Jurkat, Clone E6-1 (cell line): ENCODE data around the gene RFTN1.

Source experiments
- DNase-seq: peaks from one replicate; pipeline ENCODE4 v3.0.0-alpha.2; 2011; ENCODE audit warnings: low read depth, low spot score
- H3K4me3 ChIP-seq: 2 replicates; pipeline ENCODE4 v1.5.1; 2011; ENCODE audit warnings: mild to moderate bottlenecking, low read length, control low read depth, moderate library complexity

Gene RFTN1

DNA sequence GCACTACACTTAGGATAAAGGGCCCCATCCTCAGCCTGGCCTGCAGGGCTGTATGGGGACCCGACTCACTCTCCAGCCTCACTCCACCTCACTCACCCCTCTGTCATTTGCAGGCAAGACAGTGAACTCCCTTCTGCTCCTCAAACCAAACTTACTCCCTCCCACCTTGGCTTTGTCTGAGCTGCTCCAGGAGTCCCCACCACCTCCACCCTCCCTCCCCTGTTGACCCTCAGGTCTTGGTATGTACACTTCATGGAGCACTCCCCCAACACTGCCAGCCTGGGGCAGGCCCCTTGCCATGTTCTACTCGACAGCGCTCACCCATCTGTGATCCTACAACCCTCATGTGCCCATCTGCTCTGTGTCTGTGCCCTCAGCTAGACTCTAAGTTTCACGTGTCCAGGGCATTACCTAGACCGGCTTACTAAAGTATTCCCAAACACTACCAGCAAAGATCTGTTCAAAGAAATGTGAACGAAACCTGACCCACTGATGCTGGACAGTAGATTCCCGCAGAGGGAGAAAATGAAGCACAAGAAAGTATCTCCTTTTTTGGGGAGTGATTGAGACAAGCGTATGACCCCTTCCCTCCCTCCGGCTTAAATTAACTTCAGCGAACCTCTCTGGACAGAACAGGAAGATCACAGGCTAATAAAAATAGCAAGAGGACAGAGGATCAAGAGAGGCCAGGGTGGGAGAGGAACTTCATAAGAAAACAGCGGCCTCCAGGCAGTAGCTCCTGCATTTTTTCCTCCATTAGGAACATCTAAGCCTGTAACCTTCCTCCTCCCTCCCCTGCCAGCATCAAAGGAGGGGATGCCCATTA is 113.2 kb downstream of the RFTN1 start:
- H3K4me3 ChIP-seq, result no peak overlapping the region
- DNase-seq, result no peak

DNA sequence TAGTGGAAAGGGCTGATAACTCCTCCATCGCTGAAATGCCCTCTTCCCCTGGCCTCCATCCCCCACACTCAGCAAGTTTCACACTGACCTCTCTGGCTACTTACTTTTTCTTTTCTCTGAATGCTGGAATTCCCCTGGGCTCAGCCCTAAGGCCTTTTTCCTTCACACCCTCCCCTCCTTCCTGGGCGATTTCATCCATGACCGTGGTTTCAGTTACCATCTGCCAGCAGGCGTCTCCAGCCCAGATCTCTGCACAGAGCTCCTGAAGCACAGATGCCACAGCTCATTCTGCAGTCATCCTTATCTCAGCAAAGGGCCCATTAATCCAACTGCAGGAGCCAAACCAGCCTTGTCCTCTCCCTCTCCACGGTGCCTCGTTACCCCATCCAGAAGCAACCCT is 114.0 kb downstream of the RFTN1 start:
- H3K4me3 ChIP-seq, result no peak overlapping the region
- no peak for DNase-seq

DNA sequence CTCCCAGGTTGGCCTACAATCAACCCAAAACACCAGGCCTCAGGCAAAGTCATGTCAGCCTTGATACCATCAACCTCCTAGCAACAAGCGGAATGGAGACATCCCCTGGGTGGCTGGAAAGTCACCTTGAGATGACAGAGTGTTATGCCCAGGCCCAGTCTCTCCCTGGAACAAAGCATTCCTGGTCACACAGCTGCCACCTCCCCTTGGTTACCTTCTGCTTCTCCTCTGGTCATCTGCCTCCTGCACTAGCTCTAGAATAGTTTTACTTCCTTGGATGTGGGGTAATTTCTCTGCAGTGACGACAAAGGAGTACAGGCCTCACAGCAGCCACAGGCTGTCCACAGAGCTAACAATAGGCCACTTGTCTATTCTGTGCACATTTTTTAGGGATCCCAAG is 114.9 kb downstream of the RFTN1 start:
- H3K4me3 ChIP-seq, result no peak overlapping the region
- DNase-seq, result no peak

DNA sequence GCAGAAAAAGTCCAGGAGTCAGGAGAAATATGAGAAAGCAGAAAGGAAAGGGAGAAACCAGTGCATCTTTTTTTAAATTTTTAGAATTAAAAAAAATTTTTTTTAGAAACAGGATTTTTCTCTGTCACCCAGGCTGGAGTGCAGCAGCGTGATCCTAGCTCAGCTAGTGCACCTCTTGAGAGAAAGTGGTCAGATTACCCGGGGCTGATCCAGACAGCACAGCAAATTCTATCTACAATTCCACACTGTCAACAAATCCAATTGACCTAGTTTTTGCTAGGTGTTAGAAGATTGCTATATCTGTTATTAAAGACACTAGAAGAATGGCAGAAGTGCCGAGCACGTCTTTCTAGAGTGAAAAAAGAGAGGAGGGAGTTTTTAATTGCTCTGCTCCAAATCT is 117.3 kb downstream of the RFTN1 start:
- DNase-seq, result no peak
- no peak overlapping the region for H3K4me3 ChIP-seq

DNA sequence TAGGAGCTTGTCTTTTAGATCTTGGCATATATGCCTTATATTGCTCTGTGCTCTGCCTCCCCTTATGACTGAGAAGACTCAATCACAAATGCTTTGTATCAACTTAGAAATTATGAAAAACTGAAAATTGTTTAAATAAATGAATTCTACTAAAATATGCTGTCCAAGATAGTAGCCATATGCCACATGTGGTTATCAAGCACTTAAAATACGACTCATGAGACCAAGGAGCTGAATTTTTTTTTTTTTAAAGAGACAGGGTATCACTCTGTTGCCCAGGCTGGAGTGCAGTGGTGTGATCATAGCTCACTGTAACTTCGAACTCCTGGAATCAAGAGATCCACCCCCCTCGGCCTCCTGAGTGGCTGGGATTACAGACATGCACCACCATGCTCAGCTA is 118.3 kb downstream of the RFTN1 start:
- no peak for DNase-seq
- no peak overlapping the region for H3K4me3 ChIP-seq

DNA sequence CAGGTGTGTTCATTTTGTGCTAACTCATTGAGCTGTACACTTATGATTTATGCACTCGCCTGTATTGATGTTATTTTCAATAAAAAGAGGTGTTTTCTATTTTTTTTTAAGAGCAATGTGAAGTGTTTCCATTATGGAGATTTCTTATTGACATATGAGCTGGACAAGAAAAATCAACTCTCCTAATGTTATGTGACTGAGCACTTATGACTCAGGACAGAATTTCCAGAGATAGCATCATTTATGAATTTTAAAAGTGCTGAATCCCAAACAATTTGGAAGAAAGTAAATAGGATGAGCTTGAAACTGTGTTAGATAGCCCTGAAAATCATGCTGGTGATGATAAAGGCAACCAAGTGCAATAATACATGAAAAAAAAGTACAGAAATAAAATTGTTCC is 118.9 kb downstream of the RFTN1 start:
- H3K4me3 ChIP-seq, result no peak overlapping the region
- no peak for DNase-seq

DNA sequence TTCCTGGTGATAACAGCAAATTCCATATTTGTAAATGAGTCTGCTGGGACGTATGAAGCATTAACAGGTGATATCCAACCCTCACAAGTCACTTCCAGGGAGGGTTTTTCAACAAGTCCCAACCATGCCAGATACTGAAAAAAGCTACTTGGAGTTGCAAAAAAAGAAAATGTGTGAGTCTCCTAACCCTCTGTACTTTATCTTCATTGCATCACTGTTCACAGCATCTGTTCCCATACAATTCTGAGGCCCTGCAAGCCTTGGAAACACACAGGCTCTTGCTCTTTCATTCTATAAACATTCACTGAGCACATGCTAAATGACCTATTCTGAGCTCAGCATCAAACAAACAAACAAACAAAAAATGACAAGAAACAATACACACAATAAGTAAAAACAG is 120.8 kb downstream of the RFTN1 start:
- H3K4me3 ChIP-seq, result no peak overlapping the region
- no peak for DNase-seq

DNA sequence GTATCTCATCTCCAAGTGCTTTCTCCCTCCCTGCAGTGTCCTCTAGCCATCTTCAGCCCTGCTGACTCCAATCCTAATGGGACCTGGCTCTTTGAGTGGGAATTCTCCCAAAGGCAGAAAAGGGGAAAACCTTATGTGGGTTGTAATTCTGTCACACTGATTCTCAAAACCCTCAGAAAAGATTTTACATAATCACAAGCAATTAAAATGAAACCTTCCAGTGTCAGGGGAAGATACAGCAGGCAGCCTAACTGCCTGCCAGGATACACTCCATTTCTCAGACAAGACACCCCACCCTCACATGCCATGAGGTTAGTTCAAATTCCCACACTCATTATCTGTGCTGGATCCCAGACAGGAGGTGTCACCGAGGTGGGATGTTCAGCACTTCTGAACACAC is 121.4 kb downstream of the RFTN1 start:
- no peak overlapping the region for H3K4me3 ChIP-seq
- DNase-seq, result no peak

DNA sequence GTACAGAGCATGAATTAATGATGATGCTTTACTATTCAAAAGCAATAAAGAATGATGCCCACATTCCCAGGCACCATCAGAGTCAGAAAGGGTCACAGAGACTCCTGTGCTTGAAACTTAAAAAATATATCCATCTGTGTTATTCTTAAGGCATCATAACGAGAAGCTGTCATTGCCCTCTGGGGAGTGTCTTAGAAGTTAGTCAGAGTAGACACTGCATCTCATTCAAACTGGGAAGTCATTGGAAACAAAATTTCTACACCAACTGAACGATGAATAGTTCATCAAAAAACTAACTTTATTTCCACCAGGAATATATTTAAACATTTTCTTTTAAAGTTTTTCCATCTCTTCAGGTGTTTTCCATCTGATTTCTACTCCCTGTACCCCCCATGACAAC is 122.9 kb downstream of the RFTN1 start:
- DNase-seq, result no peak
- H3K4me3 ChIP-seq, result no peak overlapping the region

DNA sequence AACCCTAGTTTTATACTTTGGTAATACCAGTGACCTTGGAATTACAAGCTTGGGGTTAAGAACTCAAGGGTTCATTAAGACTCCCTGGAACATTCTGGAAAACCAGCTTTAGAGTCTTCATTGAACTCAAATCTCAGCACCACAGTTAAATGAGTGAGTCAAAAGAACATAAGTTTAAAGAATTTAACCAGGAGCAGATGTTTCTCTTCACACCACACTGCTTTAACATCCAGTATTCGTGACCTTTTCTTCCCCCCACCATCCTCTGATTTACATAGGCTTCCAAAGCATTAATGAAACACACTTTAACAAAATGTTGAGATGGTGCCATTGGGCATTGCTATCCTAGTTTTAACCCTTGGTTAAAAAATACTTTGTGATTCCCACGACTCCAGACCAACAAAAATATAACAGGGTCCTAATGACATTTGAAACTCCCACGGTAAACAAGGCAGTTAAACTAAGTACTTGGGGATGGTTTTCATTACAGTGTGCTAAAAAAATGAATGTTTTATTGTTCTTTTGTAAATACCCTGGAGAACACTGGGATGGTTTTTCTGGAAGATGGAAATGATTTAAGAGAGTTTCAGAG is 124.6 kb downstream of the RFTN1 start:
- H3K4me3 ChIP-seq, result no peak overlapping the region
- DNase-seq, result no peak

DNA sequence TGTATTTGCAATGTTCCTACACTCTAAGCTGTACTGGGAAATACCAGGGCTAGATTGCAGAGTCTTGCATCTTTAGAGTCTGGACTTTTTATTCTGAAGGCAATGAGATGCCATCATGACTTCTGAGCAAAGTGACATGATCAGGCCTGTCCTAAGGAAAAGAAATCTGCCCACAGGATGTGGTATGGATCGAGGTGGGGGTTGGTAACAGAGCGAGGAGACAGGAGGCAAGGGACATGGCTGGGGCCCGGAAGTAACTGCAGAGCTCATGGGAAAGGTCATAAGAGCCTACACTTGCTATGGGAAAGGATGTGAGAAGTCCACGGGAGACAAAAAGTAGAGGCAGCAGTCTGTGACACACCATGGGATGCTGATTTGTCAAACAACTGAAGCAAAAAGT is 126.9 kb downstream of the RFTN1 start:
- no peak overlapping the region for H3K4me3 ChIP-seq
- peak; percentile 73 for DNase-seq

DNA sequence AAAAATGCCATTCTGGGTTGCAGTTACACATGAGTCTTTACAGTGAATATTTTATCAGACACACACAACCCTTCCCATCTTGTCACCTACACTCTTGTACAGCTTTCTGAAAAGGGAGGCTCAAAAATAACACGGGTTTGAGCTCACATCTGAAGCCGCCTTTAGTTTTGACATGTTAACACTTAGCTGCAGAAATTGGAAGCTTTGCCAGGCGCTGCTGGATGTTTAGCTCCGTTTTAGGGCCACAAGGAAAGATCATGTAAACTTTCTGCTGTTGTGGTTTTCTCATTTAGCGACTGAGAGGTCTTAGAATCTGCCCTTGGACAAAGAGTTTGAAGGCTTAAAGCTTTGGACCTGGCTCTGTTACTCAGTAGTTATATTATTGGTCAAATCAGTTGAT is 128.3 kb downstream of the RFTN1 start:
- DNase-seq, result no peak
- H3K4me3 ChIP-seq, result no peak overlapping the region

DNA sequence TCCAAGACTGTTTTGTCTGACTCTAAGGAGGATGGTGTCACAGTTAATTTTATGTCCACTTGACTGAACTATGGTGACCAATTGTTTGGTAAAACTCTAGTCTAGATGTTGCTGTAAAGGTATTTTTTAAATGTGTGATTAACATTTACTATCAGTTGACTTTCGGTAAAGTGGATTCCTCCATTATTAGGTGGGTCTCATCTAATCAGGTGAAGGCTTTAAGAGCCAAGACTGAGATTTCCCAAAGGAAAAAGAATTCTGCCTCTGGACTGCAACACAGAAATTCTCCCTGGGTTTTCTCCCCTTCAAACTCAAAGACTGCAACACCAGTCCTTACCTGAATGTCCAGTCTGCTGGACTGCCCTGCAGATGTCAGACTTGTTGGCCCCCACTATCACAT is 129.6 kb downstream of the RFTN1 start:
- DNase-seq, result no peak

DNA sequence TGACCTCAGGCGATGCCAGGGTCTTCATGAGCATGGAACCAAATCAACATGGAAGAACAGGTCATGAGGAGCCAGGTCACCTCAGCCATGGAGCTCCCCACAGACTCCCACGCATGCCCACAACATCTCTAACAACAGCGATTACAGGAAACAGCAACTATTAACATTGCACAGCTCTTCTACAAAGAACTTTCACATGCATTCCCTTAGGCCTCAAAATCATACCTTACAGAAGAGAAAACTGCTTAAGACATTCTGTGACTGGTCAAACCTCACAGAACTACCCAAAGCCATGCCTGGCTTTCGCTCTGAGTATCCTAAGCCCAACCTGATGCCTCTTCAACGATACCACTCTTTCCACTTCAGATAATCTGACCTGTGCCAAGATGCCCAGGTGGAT is 130.7 kb downstream of the RFTN1 start:
- no peak for DNase-seq
- H3K4me3 ChIP-seq, result no peak overlapping the region

More for the DNA sequence above, 129.6 kb downstream of the RFTN1 start:
- H3K4me3 ChIP-seq, result no peak overlapping the region

DNA sequence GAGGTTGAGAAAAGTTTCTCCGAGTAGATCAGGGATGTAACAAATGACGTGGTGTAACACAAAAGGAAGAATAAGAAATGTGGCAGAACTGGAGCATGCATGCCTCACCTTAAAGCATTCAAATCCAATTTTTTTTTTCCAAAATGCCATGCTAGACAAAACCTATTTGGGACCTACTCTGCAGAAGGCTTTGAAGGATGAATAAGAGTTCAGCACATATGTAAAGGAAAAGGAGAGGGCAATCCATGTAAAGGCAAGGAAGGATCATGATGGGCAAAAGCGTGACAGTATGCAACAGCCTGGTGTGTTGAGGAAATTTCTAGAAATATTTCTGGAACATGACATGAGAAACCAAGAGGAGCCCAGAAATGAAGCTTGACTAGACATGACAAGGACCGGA is 132.1 kb downstream of the RFTN1 start:
- no peak for DNase-seq
- no peak overlapping the region for H3K4me3 ChIP-seq

DNA sequence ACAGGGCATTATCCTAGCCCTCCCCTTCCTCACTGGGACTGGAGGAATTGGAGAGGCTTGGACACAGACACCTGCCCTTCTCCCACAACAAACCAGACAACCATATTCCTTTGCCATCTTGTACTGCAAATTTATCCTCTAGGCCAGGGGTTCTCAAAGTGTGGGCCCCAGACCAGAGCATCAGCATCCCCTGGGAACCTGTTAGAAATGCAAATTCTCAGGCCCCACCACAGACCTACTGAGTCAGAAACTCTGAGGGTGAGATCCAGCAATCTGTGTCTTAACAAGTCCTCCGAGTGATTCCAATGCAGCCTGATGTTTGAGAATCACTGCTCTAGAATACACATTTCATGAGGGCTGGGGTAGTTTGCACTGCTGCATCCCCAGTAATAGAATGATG is 133.1 kb downstream of the RFTN1 start:
- DNase-seq, result no peak

DNA sequence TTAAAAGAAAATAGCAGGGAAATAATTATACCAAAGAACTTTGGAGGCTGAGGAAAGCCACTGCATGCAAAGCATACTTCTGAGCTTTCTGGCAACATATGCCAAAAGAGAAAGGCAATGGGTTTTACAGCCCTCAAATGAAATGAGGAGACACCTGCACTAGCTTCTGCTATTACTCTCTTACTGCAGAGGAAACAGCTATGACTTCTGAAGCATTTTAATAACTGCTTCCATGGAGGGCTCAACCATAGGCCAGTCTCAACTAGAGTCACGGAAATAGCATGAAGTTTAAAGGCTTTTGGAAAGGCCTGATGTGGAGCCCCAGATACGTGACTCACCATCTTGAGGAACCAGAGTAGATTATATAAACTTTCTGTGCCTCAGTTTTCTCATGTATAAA is 133.7 kb downstream of the RFTN1 start:
- peak; percentile 87 for DNase-seq
- H3K4me3 ChIP-seq, result no peak overlapping the region

More for the DNA sequence above, 133.1 kb downstream of the RFTN1 start:
- no peak overlapping the region for H3K4me3 ChIP-seq

DNA sequence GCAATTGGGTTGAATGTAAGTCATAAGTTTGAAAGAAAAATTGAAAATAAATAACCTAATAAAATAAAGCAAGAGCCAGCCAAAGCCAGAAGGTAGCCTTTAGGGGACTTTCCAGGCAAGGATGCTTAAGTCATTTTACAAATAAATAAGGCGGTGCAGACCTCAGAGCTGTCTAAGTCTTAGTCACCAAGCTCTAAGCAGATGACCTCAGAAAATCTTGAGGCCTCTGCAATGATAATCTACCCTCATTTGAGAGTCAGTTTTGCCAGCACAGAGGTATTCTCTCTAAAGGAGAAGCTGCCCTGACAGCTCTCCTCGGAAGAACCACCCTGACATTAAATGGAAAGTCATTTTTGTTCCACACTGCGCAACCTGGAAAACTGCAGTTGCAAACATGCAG is 134.6 kb downstream of the RFTN1 start:
- DNase-seq, result no peak
- no peak overlapping the region for H3K4me3 ChIP-seq

DNA sequence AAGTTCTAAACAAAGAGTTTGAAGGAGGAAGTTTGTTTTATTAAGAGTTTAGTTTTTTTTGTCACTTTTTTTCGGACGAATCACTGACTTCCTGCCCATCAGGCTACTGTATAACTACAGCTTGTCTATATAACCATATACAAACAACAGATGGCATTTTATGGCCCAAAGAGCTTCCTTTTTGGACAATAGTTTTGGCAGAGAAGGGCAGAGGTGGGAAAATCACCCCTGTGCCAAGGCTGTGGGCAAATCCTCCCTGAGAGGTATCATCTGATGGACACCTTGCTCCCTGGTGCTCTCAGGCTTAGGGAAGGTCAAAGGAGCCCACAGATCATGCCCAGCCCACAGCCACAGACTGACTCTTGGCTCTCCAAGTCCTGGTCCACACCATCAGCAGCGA is 135.1 kb downstream of the RFTN1 start:
- H3K4me3 ChIP-seq, result no peak overlapping the region
- DNase-seq, result no peak

DNA sequence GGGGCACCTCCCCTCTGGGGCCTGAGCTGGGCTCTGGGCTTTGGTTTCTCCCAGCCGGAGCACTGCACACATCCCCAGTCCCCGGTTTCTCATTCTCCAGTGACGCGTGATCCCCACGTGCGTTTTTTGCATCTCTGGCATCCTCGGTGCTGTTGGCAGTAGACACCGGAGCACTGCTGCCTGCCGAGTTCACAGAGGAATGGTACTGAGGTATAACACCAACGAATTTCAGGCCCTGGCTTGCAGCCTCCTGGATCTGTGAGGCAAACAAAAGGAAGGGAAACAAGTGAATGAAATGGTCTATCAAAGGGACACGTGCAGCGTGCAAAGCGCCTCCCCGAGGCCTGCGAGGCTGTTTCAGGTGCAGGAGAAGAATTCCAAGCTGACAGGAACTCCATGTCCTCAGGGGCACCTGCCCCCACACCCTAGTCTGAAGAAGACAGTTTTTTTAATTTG is 135.6 kb downstream of the RFTN1 start:
- H3K4me3 ChIP-seq, result peak overlapping the region; percentile 34
- peak; percentile 57 for DNase-seq

DNA sequence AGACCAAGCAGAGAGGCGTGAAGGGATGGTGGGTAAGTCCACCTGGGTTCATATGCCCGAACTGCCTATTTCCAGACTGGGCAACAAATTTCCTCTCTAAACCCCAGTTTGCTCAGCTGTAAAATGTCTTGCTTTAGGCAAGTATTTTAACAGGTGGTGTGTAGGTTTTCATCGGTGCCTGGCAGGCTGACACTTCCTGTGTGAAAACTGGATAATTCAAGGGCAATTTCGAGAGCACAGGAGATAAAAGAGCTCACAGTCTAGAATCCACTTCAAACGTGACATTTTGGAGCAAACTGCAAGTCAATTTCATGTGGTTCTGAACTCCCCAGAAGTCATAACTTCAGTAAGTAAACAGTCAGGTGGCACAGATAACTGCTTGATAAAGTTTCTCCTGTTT is 136.3 kb downstream of the RFTN1 start:
- peak overlapping the region; percentile 34; the same call in 1 of the 2 replicates for H3K4me3 ChIP-seq
- peak; percentile 97 for DNase-seq
